SU-DHL-6 (cell line): Measurements from ENCODE around the gene ZNF775.

ENCODE experiments used
- H2AFZ ChIP-seq: fragments of 200-600 bp; sonication (generic); 2 replicates; pipeline ENCODE4 v1.6.1; 2014; ENCODE audit warnings: low read depth, mild to moderate bottlenecking, moderate library complexity, mixed read lengths, antibody characterized with exemption, low read length; ENCODE audit not compliant: severe bottlenecking
- H3F3A ChIP-seq: fragments of 200-600 bp; shearing (Covaris generic); 2 replicates; pipeline ENCODE4 v1.6.0; 2016; ENCODE audit warnings: antibody characterized with exemption, mild to moderate bottlenecking; ENCODE audit not compliant: insufficient read depth
- H3K27ac ChIP-seq: fragments of 200-600 bp; sonication (generic); 2 replicates; pipeline ENCODE4 v1.5.1; 2016; ENCODE audit warnings: low read depth, mild to moderate bottlenecking, low read length, moderate library complexity, mixed read lengths
- H3K27me3 ChIP-seq: fragments of 200-600 bp; sonication (generic), shearing (Covaris generic); 2 replicates; pipeline ENCODE4 v1.6.0; 2014; ENCODE audit warnings: mild to moderate bottlenecking, low read length
- H3K36me3 ChIP-seq: fragments of 200-600 bp; sonication (generic); 2 replicates; pipeline ENCODE4 v1.6.1; 2014; ENCODE audit warnings: mild to moderate bottlenecking, low read length, mixed read lengths
- H3K4me2 ChIP-seq: fragments of 300-600, 200-600 bp; shearing (Covaris generic), sonication (generic); 2 replicates; pipeline ENCODE4 v1.6.0; 2014; ENCODE audit warnings: low read length, low read depth, mild to moderate bottlenecking; ENCODE audit not compliant: poor library complexity, severe bottlenecking
- H3K4me3 ChIP-seq: fragments of 200-600 bp; sonication (generic); 2 replicates; pipeline ENCODE4 v1.5.1; 2014; ENCODE audit warnings: antibody characterized with exemption, low read length, mild to moderate bottlenecking, mixed read lengths; ENCODE audit not compliant: insufficient read depth, poor library complexity, severe bottlenecking
- H3K79me2 ChIP-seq: fragments of 200-600 bp; sonication (generic); 2 replicates; pipeline ENCODE4 v1.6.1; 2014; ENCODE audit warnings: mild to moderate bottlenecking, low read length, moderate library complexity; ENCODE audit not compliant: insufficient read depth
- H3K9ac ChIP-seq: fragments of 200-600 bp; sonication (generic); 2 replicates; pipeline ENCODE4 v1.7.0; 2014; ENCODE audit warnings: mild to moderate bottlenecking, low read length
- H3K9me2 ChIP-seq: fragments of 200-600 bp; sonication (generic); replicated peaks from 2 replicates; pipeline ENCODE4 v1.6.1; 2014; ENCODE audit warnings: low read length; ENCODE audit not compliant: insufficient read depth
- H3K9me3 ChIP-seq: fragments of 200-600 bp; sonication (generic); 2 replicates; pipeline ENCODE4 v1.6.1; 2014; ENCODE audit warnings: low read length, mixed read lengths; ENCODE audit not compliant: insufficient read depth
- H4K20me1 ChIP-seq: fragments of 200-600 bp; sonication (generic); 2 replicates; pipeline ENCODE4 v1.6.1; 2014; ENCODE audit warnings: low read depth, mild to moderate bottlenecking, antibody characterized with exemption, low read length, moderate library complexity, mixed read lengths
- CTCF ChIP-seq: fragments of 200-600 bp; sonication (generic); IDR thresholded peaks from one replicate; pipeline ENCODE4 v1.5.1; 2017; ENCODE audit warnings: antibody characterized with exemption, mild to moderate bottlenecking, low read length, moderate library complexity; ENCODE audit not compliant: insufficient read depth, poor library complexity, severe bottlenecking
- EZH2phosphoT487 ChIP-seq: fragments of 200-600 bp; sonication (generic), shearing (Covaris generic); conservative IDR thresholded peaks from 2 replicates; pipeline ENCODE4 v1.6.1; 2018; ENCODE audit warnings: mild to moderate bottlenecking, antibody characterized with exemption, low read length, moderate library complexity, mixed read lengths

The ZNF775 gene

GRCh38 chr7:150359622-150360362 lies 19.3 kb upstream of the ZNF775 start:
- H3K27me3 ChIP-seq: 0 out of 2 replicates have a peak, but pooled peaks cover 3% of the 10 kb centered on the region
- no peaks in the 10 kb centered on the region for H3K36me3 ChIP-seq
- TF ChIP-seq CTCF: no peak
- TF ChIP-seq EZH2phosphoT487: no peak
- no peak overlapping the region for H3K4me3 ChIP-seq
- no peak overlapping the region for H3K9ac ChIP-seq
- no peaks in the 10 kb centered on the region for H3K9me3 ChIP-seq
- H3K9me2 ChIP-seq: no peaks in the 10 kb centered on the region
- H3K4me2 ChIP-seq: no peak overlapping the region
- H3K79me2 ChIP-seq: no peaks in the 10 kb centered on the region
- H3K27ac ChIP-seq: no peak overlapping the region
- H3F3A ChIP-seq: no peaks in the 10 kb centered on the region
- no peak overlapping the region for H2AFZ ChIP-seq
- no peaks in the 10 kb centered on the region for H4K20me1 ChIP-seq

GRCh38 chr7:150360363-150361058 lies 18.6 kb upstream of the ZNF775 start:
- Histone ChIP-seq H3K9me2 (no peaks in the 10 kb centered on the region), H3K9ac (no peak overlapping the region), H3F3A (no peaks in the 10 kb centered on the region), H4K20me1 (no peaks in the 10 kb centered on the region), H3K9me3 (no peaks in the 10 kb centered on the region), H2AFZ (no peak overlapping the region), H3K27me3 (0 out of 2 replicates have a peak, but pooled peaks cover 3% of the 10 kb centered on the region), H3K27ac (no peak overlapping the region), H3K79me2 (no peaks in the 10 kb centered on the region), H3K4me2 (no peak overlapping the region), H3K36me3 (no peaks in the 10 kb centered on the region), H3K4me3 (no peak overlapping the region)
- TF ChIP-seq EZH2phosphoT487 (no peak), CTCF (no peak)

GRCh38 chr7:150361402-150361801 lies 17.7 kb upstream of the ZNF775 start:
- Histone ChIP-seq H3K36me3 (no peaks in the 10 kb centered on the region), H2AFZ (no peak overlapping the region), H3K4me3 (no peak overlapping the region), H3K27me3 (0 out of 2 replicates have a peak, but pooled peaks cover 3% of the 10 kb centered on the region), H4K20me1 (no peaks in the 10 kb centered on the region), H3K4me2 (no peak overlapping the region), H3K9me3 (no peaks in the 10 kb centered on the region), H3K27ac (no peak overlapping the region), H3K9me2 (no peaks in the 10 kb centered on the region), H3K79me2 (no peaks in the 10 kb centered on the region), H3F3A (no peaks in the 10 kb centered on the region), H3K9ac (no peak overlapping the region)
- no peak for TF ChIP-seq EZH2phosphoT487
- no peak for TF ChIP-seq CTCF
